Measurements from ENCODE around the gene HBS1L.

The HBS1L gene

GRCh38 chr6:134948142-134948541 is 106.5 kb downstream of the HBS1L start:
- DNase-seq = no peak

- DNase-seq = no peak
These were observed 109.6 kb downstream of the HBS1L start for GRCh38 chr6:134945045-134945444.

GRCh38 chr6:134943522-134944111 is 111.0 kb downstream of the HBS1L start:
- no peak for DNase-seq

- DNase-seq = peak; percentile 35
These were observed 115.7 kb downstream of the HBS1L start for GRCh38 chr6:134938896-134939295.

GRCh38 chr6:134937426-134937825 is 117.2 kb downstream of the HBS1L start:
- no peak for DNase-seq

GRCh38 chr6:134936931-134937330 is 117.7 kb downstream of the HBS1L start:
- DNase-seq = no peak

- DNase-seq = no peak
These were observed 118.1 kb downstream of the HBS1L start for GRCh38 chr6:134936476-134936875.

- DNase-seq = no peak
These were observed 119.7 kb downstream of the HBS1L start for GRCh38 chr6:134934793-134935485.

- DNase-seq = no peak
These were observed 121.8 kb downstream of the HBS1L start for GRCh38 chr6:134932535-134933470.

GRCh38 chr6:134932098-134932497 is 122.5 kb downstream of the HBS1L start:
- DNase-seq = no peak

GRCh38 chr6:134930463-134930862 is 124.2 kb downstream of the HBS1L start:
- DNase-seq = no peak

GRCh38 chr6:134928151-134928900 is 126.3 kb downstream of the HBS1L start:
- DNase-seq = no peak

- no peak for DNase-seq
These were observed 128.8 kb downstream of the HBS1L start for GRCh38 chr6:134925800-134926199.

GRCh38 chr6:134921721-134922261 is 132.8 kb downstream of the HBS1L start:
- no peak for DNase-seq

GRCh38 chr6:134921276-134921675 is 133.3 kb downstream of the HBS1L start:
- DNase-seq = no peak

- no peak for DNase-seq
These were observed 134.2 kb downstream of the HBS1L start for GRCh38 chr6:134920422-134920821.

GRCh38 chr6:134918418-134918961 is 136.1 kb downstream of the HBS1L start:
- DNase-seq = no peak

- DNase-seq = no peak
These were observed 143.1 kb downstream of the HBS1L start for GRCh38 chr6:134911547-134911946.

- no peak for DNase-seq
These were observed 144.1 kb downstream of the HBS1L start for GRCh38 chr6:134910593-134910935.

Data from activated CD4-positive, alpha-beta T cell treated with anti-CD3 and anti-CD28 coated beads, Interleukin-2, amount 50 U/mL, for 1 hour (primary cell).